Ishikawa (cell line): ENCODE measurements around the gene MRPL36.

ENCODE experiments used
- CEBPB ChIP-seq: IDR thresholded peaks from 2 replicates; pipeline ENCODE4 v1.6.1; 2012
- CREB1 ChIP-seq: IDR thresholded peaks from 2 replicates; pipeline ENCODE4 v1.6.1; 2012; ENCODE audit warnings: low read depth
- EGR1 ChIP-seq: IDR thresholded peaks from 2 replicates; pipeline ENCODE4 v1.6.1; 2012
- EP300 ChIP-seq: IDR thresholded peaks from 2 replicates; pipeline ENCODE4 v1.6.1; 2012; ENCODE audit warnings: borderline replicate concordance
- FOXM1 ChIP-seq: IDR thresholded peaks from 2 replicates; pipeline ENCODE4 v1.6.1; 2012; ENCODE audit warnings: low read depth, borderline replicate concordance
- NFIC ChIP-seq: IDR thresholded peaks from 2 replicates; pipeline ENCODE4 v1.6.1; 2012
- RAD21 ChIP-seq: IDR thresholded peaks from 2 replicates; pipeline ENCODE4 v1.6.1; 2012; ENCODE audit warnings: low read depth
- TAF1 ChIP-seq: IDR thresholded peaks from 2 replicates; pipeline ENCODE4 v1.6.1; 2012; ENCODE audit warnings: low read depth, mild to moderate bottlenecking
- TCF12 ChIP-seq: IDR thresholded peaks from 2 replicates; pipeline ENCODE4 v1.6.1; 2012; ENCODE audit warnings: low read depth
- TEAD4 ChIP-seq: IDR thresholded peaks from 2 replicates; pipeline ENCODE4 v1.6.1; 2012
- YY1 ChIP-seq: IDR thresholded peaks from 2 replicates; pipeline ENCODE4 v1.6.1; 2012; ENCODE audit warnings: low read depth
- ZBTB7A ChIP-seq: IDR thresholded peaks from 2 replicates; pipeline ENCODE4 v1.6.1; 2012; ENCODE audit warnings: low read depth
- TF ChIP-seq, protein P1 (sequence below): IDR thresholded peaks from 2 replicates; pipeline ENCODE4 v1.6.1; 2012
- TF ChIP-seq, protein P2 (sequence below): IDR thresholded peaks from 2 replicates; pipeline ENCODE4 v1.6.1; 2012; ENCODE audit warnings: low read depth, mild to moderate bottlenecking
- TF ChIP-seq, protein P3 (sequence below): IDR thresholded peaks from 2 replicates; pipeline ENCODE4 v1.6.1; 2012

MRPL36 gene

GRCh38 chr5:1787472-1788047 lies 12.1 kb downstream of the MRPL36 start:
- no peak for TF ChIP-seq TCF12
- no peak for TF ChIP-seq RAD21
- TF ChIP-seq, protein P1, sequence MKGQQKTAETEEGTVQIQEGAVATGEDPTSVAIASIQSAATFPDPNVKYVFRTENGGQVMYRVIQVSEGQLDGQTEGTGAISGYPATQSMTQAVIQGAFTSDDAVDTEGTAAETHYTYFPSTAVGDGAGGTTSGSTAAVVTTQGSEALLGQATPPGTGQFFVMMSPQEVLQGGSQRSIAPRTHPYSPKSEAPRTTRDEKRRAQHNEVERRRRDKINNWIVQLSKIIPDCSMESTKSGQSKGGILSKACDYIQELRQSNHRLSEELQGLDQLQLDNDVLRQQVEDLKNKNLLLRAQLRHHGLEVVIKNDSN: no peak
- no peak for TF ChIP-seq YY1
- TF ChIP-seq CEBPB: no peak
- TF ChIP-seq NFIC: no peak
- no peak for TF ChIP-seq ZBTB7A
- TF ChIP-seq, protein P2, sequence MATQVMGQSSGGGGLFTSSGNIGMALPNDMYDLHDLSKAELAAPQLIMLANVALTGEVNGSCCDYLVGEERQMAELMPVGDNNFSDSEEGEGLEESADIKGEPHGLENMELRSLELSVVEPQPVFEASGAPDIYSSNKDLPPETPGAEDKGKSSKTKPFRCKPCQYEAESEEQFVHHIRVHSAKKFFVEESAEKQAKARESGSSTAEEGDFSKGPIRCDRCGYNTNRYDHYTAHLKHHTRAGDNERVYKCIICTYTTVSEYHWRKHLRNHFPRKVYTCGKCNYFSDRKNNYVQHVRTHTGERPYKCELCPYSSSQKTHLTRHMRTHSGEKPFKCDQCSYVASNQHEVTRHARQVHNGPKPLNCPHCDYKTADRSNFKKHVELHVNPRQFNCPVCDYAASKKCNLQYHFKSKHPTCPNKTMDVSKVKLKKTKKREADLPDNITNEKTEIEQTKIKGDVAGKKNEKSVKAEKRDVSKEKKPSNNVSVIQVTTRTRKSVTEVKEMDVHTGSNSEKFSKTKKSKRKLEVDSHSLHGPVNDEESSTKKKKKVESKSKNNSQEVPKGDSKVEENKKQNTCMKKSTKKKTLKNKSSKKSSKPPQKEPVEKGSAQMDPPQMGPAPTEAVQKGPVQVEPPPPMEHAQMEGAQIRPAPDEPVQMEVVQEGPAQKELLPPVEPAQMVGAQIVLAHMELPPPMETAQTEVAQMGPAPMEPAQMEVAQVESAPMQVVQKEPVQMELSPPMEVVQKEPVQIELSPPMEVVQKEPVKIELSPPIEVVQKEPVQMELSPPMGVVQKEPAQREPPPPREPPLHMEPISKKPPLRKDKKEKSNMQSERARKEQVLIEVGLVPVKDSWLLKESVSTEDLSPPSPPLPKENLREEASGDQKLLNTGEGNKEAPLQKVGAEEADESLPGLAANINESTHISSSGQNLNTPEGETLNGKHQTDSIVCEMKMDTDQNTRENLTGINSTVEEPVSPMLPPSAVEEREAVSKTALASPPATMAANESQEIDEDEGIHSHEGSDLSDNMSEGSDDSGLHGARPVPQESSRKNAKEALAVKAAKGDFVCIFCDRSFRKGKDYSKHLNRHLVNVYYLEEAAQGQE: no peak
- TF ChIP-seq, protein P3, sequence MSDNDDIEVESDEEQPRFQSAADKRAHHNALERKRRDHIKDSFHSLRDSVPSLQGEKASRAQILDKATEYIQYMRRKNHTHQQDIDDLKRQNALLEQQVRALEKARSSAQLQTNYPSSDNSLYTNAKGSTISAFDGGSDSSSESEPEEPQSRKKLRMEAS: no peak
- TF ChIP-seq TAF1: no peak
- TF ChIP-seq EP300: no peak
- TF ChIP-seq CREB1: no peak
- TF ChIP-seq FOXM1: no peak
- TF ChIP-seq TEAD4: no peak
- TF ChIP-seq EGR1: no peak

DNA sequence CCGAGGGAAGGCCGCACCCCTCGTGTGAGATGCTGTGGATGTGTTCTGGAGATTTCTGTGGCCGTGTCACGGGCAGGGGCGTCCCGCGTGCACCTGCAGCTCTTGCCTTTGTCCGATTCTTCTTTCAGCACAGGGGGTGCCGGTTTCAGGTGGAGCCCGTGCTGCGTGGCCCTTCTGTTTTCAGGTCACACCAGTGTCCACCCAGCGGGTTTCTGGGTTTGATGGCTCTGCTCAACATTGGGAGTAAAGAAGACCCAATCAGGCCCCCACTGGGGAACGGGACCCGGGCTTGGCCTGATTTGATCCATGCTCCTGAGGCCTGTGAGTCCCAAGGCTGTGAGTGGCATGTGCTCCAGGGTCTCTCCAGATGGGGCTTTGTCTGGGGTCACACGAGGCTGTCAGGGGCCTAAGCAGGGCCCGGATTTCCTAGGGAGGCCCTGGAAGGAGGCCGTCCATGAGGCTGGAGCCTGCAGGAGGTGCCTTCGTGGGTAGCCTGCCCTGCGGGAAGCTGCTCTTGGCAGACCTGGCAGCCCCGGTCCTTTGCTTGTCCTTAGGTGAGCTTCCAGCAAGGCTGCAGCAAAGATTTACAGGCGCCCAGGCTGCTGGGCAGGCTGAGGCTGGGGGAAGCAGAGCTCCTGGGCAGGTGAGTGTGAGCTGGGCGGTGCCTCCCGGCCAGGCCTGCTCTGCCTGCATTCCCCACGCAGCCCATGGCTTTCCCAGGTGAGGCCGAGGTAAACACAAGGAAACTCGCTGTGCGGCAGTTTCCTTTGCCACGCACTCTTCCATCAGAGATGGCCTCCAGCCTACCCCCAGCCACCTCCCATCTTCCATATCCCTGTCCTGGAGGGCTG lies 12.8 kb downstream of the MRPL36 start:
- TF ChIP-seq EP300 (no peak), ZBTB7A (no peak), NFIC (no peak), RAD21 (no peak), TAF1 (no peak), EGR1 (no peak), FOXM1 (no peak), TCF12 (no peak), TEAD4 (no peak), CREB1 (no peak), YY1 (no peak), CEBPB (no peak)
- TF ChIP-seq, protein P1: no peak
- TF ChIP-seq, protein P3: no peak
- TF ChIP-seq, protein P2: no peak

- no peak for TF ChIP-seq EP300
- TF ChIP-seq TAF1: no peak
- no peak for TF ChIP-seq CEBPB
- TF ChIP-seq, protein P1: no peak
- no peak for TF ChIP-seq CREB1
- TF ChIP-seq, protein P2: no peak
- TF ChIP-seq, protein P3: no peak
- TF ChIP-seq TCF12: no peak
- TF ChIP-seq TEAD4: no peak
- no peak for TF ChIP-seq YY1
- no peak for TF ChIP-seq FOXM1
- no peak for TF ChIP-seq EGR1
- TF ChIP-seq RAD21: no peak
- TF ChIP-seq NFIC: no peak
- no peak for TF ChIP-seq ZBTB7A
Observed at GRCh38 chr5:1785984-1786383, 13.7 kb downstream of the MRPL36 start.
